ENCODE measurements around the gene CAPZB. TPM values are rescaled to one million over a fixed set of nuclear protein-coding genes. Genes with fewer than 3 reads are reported as not detected.

The CAPZB gene
- polyA plus RNA-seq, 1 of the 3 experiments (the other 2 are of a cell fraction) = 122 TPM

- CTCF ChIA-PET = interaction anchor here (1.4 to 1.5 kb wide), 2 partner anchors 31 to 239 kb away, joined by 3 read pairs; no protein-coding TSS in a partner anchor
- no peak for DNase-seq
- peaks cover 98% of the 10 kb centered on the region for H3K79me2 ChIP-seq (ENCODE audit: insufficient read depth)
Observed at GRCh38 chr1:19414515-19415121, 70.7 kb downstream of the CAPZB start.

More at GRCh38 chr1:19414515-19415121, 70.7 kb downstream of the CAPZB start:
- Histone ChIP-seq H2AFZ (ENCODE audit: low read depth) (no peak overlapping the region), H3K9ac (no peak overlapping the region), H3K4me2 (no peak overlapping the region), H3K9me2 (no peaks in the 10 kb centered on the region), H3K4me1 (ENCODE audit: control insufficient read depth in 1 of 2, insufficient read depth in 2 of 2, low read depth in 1 of 2, low read length in 1 of 2) (peaks cover 4 to 40% of the 10 kb centered on the region in 2 experiments; a peak in 2 of 4 replicates), H3K27ac (ENCODE audit: low read depth in 2 of 2, low read length in 1 of 2) (no peak overlapping the region), H3K4me3 (ENCODE audit: low read depth in 2 of 2, low read length in 1 of 2) (no peak overlapping the region), H3F3A (replicated peaks; ENCODE audit: insufficient read depth) (no peaks in the 10 kb centered on the region), H3K36me3 (replicated peaks in 1 of 2; ENCODE audit: control insufficient read depth in 1 of 2, insufficient read depth in 2 of 2, low read length in 1 of 2) (peaks cover 24 to 42% of the 10 kb centered on the region in 2 experiments), H4K20me1 (ENCODE audit: insufficient read depth) (peaks cover 96% of the 10 kb centered on the region), H3K27me3 (ENCODE audit: insufficient read depth) (no peaks in the 10 kb centered on the region), H3K9me3 (no peaks in the 10 kb centered on the region)
- POLR2A ChIA-PET = no interaction called here
- TF ChIP-seq MEF2A (IDR thresholded peaks at IDR 0.05; ENCODE audit: borderline replicate concordance, low read depth) (no peak), MAX (IDR thresholded peaks at IDR 0.05; ENCODE audit: low read depth) (no peak), CHD2 (IDR thresholded peaks at IDR 0.05; ENCODE audit: low read length, partially characterized antibody) (no peak), EZH2phosphoT487 (IDR thresholded peaks at IDR 0.05; ENCODE audit: borderline replicate concordance, low read depth) (no peak), RAD21 (IDR thresholded peaks at IDR 0.05; ENCODE audit: low read length) (no peak), FOXM1 (IDR thresholded peaks at IDR 0.05; ENCODE audit: low read depth) (no peak), NFIC (IDR thresholded peaks at IDR 0.05; ENCODE audit: borderline replicate concordance) (no peak), ZBTB33 (IDR thresholded peaks at IDR 0.05; ENCODE audit: borderline replicate concordance, low read depth) (no peak), TAF1 (IDR thresholded peaks at IDR 0.05; ENCODE audit: borderline replicate concordance, low read depth, low read length) (no peak), GABPA (IDR thresholded peaks at IDR 0.05; ENCODE audit: low read depth) (no peak), SMC3 (IDR thresholded peaks at IDR 0.05; ENCODE audit: low read depth, low read length) (no peak), FOSL2 (IDR thresholded peaks at IDR 0.05; ENCODE audit: borderline replicate concordance, low read depth) (no peak), RXRA (IDR thresholded peaks at IDR 0.05; ENCODE audit: borderline replicate concordance, low read depth) (no peak), IRF3 (IDR thresholded peaks at IDR 0.05; ENCODE audit: low read depth, low read length) (no peak), JUND (IDR thresholded peaks at IDR 0.05) (no peak), SIN3A (IDR thresholded peaks at IDR 0.05; ENCODE audit: borderline replicate concordance, low read depth, low read length) (no peak), YY1 (IDR thresholded peaks at IDR 0.05; ENCODE audit: low read depth) (no peak), RCOR1 (IDR thresholded peaks at IDR 0.05; ENCODE audit: low read length) (no peak), POLR2AphosphoS5 (IDR thresholded peaks at IDR 0.05; ENCODE audit: low read depth, low read length) (no peak)
- TF ChIP-seq, protein P1, sequence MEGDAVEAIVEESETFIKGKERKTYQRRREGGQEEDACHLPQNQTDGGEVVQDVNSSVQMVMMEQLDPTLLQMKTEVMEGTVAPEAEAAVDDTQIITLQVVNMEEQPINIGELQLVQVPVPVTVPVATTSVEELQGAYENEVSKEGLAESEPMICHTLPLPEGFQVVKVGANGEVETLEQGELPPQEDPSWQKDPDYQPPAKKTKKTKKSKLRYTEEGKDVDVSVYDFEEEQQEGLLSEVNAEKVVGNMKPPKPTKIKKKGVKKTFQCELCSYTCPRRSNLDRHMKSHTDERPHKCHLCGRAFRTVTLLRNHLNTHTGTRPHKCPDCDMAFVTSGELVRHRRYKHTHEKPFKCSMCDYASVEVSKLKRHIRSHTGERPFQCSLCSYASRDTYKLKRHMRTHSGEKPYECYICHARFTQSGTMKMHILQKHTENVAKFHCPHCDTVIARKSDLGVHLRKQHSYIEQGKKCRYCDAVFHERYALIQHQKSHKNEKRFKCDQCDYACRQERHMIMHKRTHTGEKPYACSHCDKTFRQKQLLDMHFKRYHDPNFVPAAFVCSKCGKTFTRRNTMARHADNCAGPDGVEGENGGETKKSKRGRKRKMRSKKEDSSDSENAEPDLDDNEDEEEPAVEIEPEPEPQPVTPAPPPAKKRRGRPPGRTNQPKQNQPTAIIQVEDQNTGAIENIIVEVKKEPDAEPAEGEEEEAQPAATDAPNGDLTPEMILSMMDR (IDR thresholded peaks at IDR 0.05) = no peak
- WGBS (ENCODE audit: low lambda C conversion rate) = 85% methylated on average over 2 of the region's 2 CpGs

Measured in SK-N-SH (cell line).